SK-MEL-5 (cell line): Measurements from ENCODE around the gene AWAT1. TPM values are rescaled to one million over a fixed set of nuclear protein-coding genes. Genes with fewer than 3 reads are reported as not detected.
"Not testable (repeated sequence)": the region's sequence is repeated elsewhere in the genome, so short reads cannot be mapped to it uniquely, and the experiment has no call there.

ENCODE experiments used
- DNase-seq: peaks from one replicate; pipeline ENCODE4 v3.0.0-alpha.2; 2016; ENCODE audit warnings: low read depth, low spot score
- in situ Hi-C: cut with HindIII; loops from 2 replicates; pipeline ENCODE4 v1.10.0; 2016; ENCODE audit warnings: low sequenced_read_pairs, high pct_unique_total_duplicates, low pct_unique_long_range_greater_than_20kb
- small RNA-seq, 2 experiments: library from RNA; depleted of rRNA; stranded (forward); fragments of <200 nt; gene quantifications; one replicate each; pipeline ENCODE3, GENCODE V24; 2014
- total RNA-seq: library from RNA; depleted of rRNA; stranded (reverse); fragments of >200 nt; shearing (Covaris generic); gene quantifications from 2 replicates; pipeline ENCODE4 v1.2.3, GENCODE V29; 2014; rRNA removed

Gene AWAT1
- total RNA-seq, 1 experiment from 2014 or later: not detected

GRCh38 chrX:70254909-70255308, 20.5 kb downstream of the AWAT1 start:
- in situ Hi-C loops: no loop called here
- DNase-seq: no peak

GRCh38 chrX:70255452-70255851, 21.0 kb downstream of the AWAT1 start:
- DNase-seq: no peak
- in situ Hi-C loops: no loop called here

DNA sequence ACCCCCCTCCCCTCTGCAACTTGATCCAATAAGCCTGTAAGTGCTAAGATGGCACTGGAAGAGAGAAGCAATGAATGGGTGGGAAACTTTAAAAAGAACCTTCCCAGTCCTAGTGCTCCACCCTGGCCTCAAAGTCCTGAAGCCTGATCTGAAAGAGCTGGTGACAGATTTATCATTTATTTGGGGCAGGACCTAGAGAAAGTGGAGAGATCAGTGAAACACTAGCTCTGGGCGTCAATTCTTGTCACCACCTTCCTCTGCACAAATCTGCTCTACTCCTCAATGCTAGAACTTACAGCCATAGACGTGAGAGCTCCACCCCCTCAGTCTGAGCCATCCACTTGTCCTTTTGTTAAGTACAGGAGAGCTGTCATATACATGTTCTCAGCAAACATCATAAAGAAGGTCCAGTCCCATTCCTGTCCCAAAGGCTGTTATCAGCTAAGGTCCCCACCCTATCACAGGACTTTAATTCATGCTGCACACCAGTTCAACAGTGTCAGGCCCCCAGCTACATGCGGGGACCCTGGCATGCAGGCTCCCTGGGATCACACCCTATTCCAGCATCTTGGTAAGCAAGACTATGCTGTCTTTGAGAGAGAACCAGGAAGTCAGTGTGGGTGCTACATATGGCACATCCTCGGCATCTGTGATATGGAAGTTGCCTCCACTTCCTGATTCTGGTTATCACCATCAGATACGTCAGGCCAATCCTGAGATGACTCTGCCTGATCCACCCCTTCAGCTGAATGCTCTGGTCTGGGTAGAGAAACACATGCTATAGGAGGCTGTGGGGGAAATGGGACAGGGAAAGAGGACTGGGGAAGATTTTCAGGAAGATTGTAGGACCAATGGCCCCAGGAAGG, 23.2 kb downstream of the AWAT1 start:
- in situ Hi-C loops: no loop called here
- DNase-seq: no peak

DNA sequence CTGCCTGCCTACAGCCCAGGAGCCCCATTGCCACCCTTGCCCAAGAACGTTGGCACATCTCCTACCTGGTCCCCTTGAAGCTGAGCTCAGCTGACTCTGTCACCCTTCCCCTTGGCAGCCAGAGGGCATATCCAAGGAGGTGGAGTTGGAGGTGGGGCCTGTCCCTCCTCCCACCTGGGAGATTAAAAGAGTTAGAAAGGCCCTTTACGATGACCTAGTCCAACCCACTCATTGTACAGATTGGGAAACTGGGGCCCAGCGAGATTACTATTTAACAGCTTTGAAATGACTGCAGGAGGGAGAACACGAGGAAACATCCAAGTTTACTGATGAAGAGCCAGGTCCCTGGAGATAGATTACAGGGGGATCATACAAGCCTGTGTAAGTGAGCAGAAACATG, 25.6 kb downstream of the AWAT1 start, which contains the start of gene P2RY4:
TSS of gene P2RY4 (minus strand) at position 101 of the 400 bp plus-strand sequence. CDS start 580 bp downstream, outside the sequence.
- in situ Hi-C loops: no loop called here
- no peak for DNase-seq

- peak; percentile 62 for DNase-seq
- in situ Hi-C loops: no loop called here
Measured at GRCh38 chrX:70262952-70263567, 28.6 kb downstream of the AWAT1 start.

DNA sequence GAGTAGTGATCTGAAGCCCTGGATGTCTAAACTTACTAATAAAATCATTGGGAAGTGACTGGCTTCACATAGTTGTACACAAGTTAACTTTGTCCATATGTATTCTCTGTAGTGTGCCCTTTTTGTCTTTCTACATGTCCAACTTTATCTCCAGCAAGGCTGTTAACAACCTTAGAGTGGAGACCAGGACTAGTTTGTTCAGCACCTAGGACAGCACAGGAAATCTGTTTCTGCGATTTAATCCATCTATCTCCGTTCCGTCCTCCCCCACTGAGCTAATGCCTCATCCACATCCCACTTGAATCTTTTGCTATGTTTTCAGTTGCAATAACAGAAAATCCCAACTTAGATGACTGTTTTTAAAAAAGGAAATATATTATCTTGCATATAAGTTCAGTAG, 30.3 kb downstream of the AWAT1 start:
- in situ Hi-C loops: no loop called here
- no peak for DNase-seq

- in situ Hi-C loops: no loop called here
- no peak for DNase-seq
Measured at GRCh38 chrX:70268034-70268433, 33.6 kb downstream of the AWAT1 start, which contains the start of gene ARR3. TSS of gene ARR3 (plus strand) at chrX:70268334. CDS start at chrX:70269386, 1,052 bp downstream.

GRCh38 chrX:70274029-70274428, 39.6 kb downstream of the AWAT1 start:
- in situ Hi-C loops, DNase-seq: not testable (repeated sequence)

- DNase-seq: no peak
- in situ Hi-C loops: no loop called here
Measured at GRCh38 chrX:70279081-70279480, 44.6 kb downstream of the AWAT1 start.

DNA sequence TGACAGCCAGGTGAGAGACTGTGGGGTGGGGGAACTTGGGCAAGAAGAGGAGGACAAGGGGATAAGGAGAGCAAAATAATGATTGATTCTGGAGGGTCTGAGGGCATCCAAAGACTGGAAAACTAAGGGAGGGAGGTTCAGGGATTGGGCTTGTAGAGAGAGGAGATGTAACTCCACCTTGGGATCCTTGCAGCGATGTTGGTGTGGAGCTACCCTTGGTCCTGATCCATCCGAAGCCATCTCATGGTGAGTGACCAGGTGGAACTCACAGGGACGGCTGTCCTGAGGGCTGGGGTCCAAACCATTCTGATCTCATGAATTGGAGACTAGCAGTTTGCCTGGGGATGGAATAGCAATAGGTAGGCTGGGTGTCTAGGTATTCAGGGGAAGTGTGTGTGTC, 46.1 kb downstream of the AWAT1 start:
- in situ Hi-C loops: no loop called here
- DNase-seq: no peak

DNA sequence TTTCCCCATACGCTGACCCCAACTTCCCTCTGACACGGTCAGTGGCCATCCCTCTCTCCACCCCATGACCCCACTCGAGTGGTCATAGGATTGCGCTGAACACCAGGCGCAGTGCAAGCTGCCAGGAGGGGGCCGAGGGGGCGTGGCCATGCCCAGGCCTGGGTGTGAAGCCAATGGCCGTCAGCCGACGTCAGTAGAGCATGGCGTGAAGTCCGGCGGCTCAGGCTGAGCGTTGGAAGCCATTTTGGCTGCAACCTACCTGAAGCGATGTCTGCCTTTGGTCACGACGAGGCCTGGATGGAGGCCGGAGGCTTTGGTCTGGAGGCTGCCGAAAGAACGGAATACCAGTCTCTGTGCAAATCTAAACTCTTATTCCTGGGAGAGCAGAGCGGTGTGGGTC, 47.5 kb downstream of the AWAT1 start, which contains the start of gene RAB41:
TSS of gene RAB41 (plus strand) at position 222 of the 400 bp plus-strand sequence. CDS start at position 268, 46 bp downstream.
- in situ Hi-C loops: no loop called here
- DNase-seq: no peak

- in situ Hi-C loops: no loop called here
- no peak for DNase-seq
Measured at GRCh38 chrX:70289168-70289792, 54.8 kb downstream of the AWAT1 start.

Small RNA genes lying within 50 kb of the gene (small RNA-seq; reads per million reads assigned to genes)
- 0 to 0.14 reads per million in 2 experiments for gene RNA5SP507

Other genes with a start within 250 kb of the AWAT1 start
- gene AWAT2, start 184.7 kb upstream of the AWAT1 start, total RNA-seq: not detected in 2 replicates
- gene OTUD6A, start 172.2 kb upstream of the AWAT1 start, total RNA-seq: not detected in 2 replicates
- 148 and 154 TPM in 2 replicates for gene IGBP1, start 101.2 kb upstream of the AWAT1 start, total RNA-seq
- gene DGAT2L6, start 57.2 kb upstream of the AWAT1 start, total RNA-seq: 0.13 TPM in 1 of 2 replicates, not detected in the other
- not detected in 2 replicates for gene P2RY4, start 25.5 kb downstream of the AWAT1 start, total RNA-seq
- gene ARR3, start 33.7 kb downstream of the AWAT1 start, total RNA-seq: not detected in 2 replicates
- not detected in 2 replicates for gene RAB41, start 47.5 kb downstream of the AWAT1 start, total RNA-seq
- 110 and 111 TPM in 2 replicates for gene PDZD11, start 55.3 kb downstream of the AWAT1 start, total RNA-seq
- 18.2 and 19.1 TPM in 2 replicates for gene KIF4A, start 55.4 kb downstream of the AWAT1 start, total RNA-seq
- not detected in 2 replicates for gene GDPD2, start 188.7 kb downstream of the AWAT1 start, total RNA-seq
- gene DLG3, start 210.2 kb downstream of the AWAT1 start, total RNA-seq: 0.64 and 2.5 TPM in 2 replicates